PC-3 (cell line): ENCODE results near the gene NAA38.

Experiments used
- CTCF ChIP-seq: fragments of 300-600 bp; sonication (generic); conservative IDR thresholded peaks from 2 replicates; pipeline ENCODE4 v1.5.1; 2017; ENCODE audit warnings: antibody characterized with exemption, low read depth, mild to moderate bottlenecking, low read length
- EZH2phosphoT487 ChIP-seq: fragments of 300-600 bp; sonication (generic); IDR thresholded peaks from 2 replicates; pipeline ENCODE4 v1.6.1; 2018; ENCODE audit warnings: mild to moderate bottlenecking, antibody characterized with exemption, low read length, borderline replicate concordance

GRCh38 chr17:7834957-7835813 lies 22.2 kb downstream of the NAA38 start:
- TF ChIP-seq CTCF (peak; percentile 71), EZH2phosphoT487 (0 out of 2 replicates have a peak, but pooled peaks have one; percentile 35)
